Sigmoid colon (tissue), 7 donors: ENCODE data around the gene CAMK4. TPM values are rescaled to one million over a fixed set of nuclear protein-coding genes. Genes with fewer than 3 reads are reported as not detected.

Source experiments
- DNase-seq: peaks from one replicate; pipeline ENCODE4 v3.0.0-alpha.2; 2019
- H3K27ac ChIP-seq, 4 donors: fragments of 200-600 bp; sonication (generic); one replicate each; pipeline ENCODE4 v1.5.1; 2016 to 2019; ENCODE audit warnings: mild to moderate bottlenecking in 1 of 4
- H3K27me3 ChIP-seq, 3 donors: fragments of 200-600 bp; sonication (generic); one replicate each; pipeline ENCODE4 v1.5.1; 2019; ENCODE audit warnings: mild to moderate bottlenecking in 1 of 3
- H3K36me3 ChIP-seq, 4 donors: fragments of 200-600 bp; sonication (generic); one replicate each; pipeline ENCODE4 v1.5.1; 2016 to 2019
- H3K4me1 ChIP-seq, 4 donors: fragments of 200-600 bp; sonication (generic); one replicate each; pipeline ENCODE4 v1.5.1; 2017 to 2019
- H3K4me3 ChIP-seq, 4 donors: fragments of 200-600 bp; sonication (generic); one replicate each; pipeline ENCODE4 v1.5.1; 2017 to 2019; ENCODE audit warnings: mild to moderate bottlenecking in 2 of 4, moderate library complexity in 1 of 4
- H3K9me3 ChIP-seq, 4 donors: fragments of 200-600 bp in 3 of 4; sonication (generic) in 3 of 4; one replicate each; pipeline versions ENCODE4 v1.5.1 to v1.6.1; 2013 to 2019
- CTCF ChIP-seq, 4 experiments: fragments of 450-650 bp in 3 of 4; fragments of 200-600 bp in 1 of 4; IDR thresholded peaks; one replicate each; pipeline ENCODE4 v1.5.1; 2016 to 2019; ENCODE audit warnings: antibody characterized with exemption in 4 of 4, mild to moderate bottlenecking in 3 of 4, moderate library complexity in 2 of 4
- EP300 ChIP-seq, 4 donors: sonication (generic); formaldehyde crosslinking; IDR thresholded peaks; one replicate each; pipeline ENCODE4 v1.6.1; 2017; ENCODE audit warnings: antibody characterized with exemption in 4 of 4
- POLR2A ChIP-seq, 2 donors: fragments of 450-650 bp; IDR thresholded peaks; one replicate each; pipeline ENCODE4 v1.6.1; 2016; ENCODE audit warnings: antibody characterized with exemption in 2 of 2, mild to moderate bottlenecking in 2 of 2, moderate library complexity in 2 of 2
- POLR2AphosphoS5 ChIP-seq, 4 donors: sonication (generic); formaldehyde crosslinking; IDR thresholded peaks; one replicate each; pipeline ENCODE4 v1.6.1; 2017; ENCODE audit warnings: antibody characterized with exemption in 4 of 4
- WGBS, 2 donors: extraction: QIAGEN DNeasy Blood & Tissue Kit; methylation state at CpG; one replicate each; pipeline ENCODE4 v1.1.7; 2013; 5-methylcytosine and 5-hydroxymethylcytosine counted together
- intact Hi-C: fragments of 100-400 bp; cut with DNase I; formaldehyde crosslinking; loops from one replicate; pipeline ENCODE4 v1.15.1; 2023
- polyA plus RNA-seq, 3 donors: library from polyadenylated mRNA; stranded (reverse); fragments of 200-250 nt; gene quantifications; one replicate each; pipeline ENCODE4 v1.2.3, GENCODE V29; 2013
- total RNA-seq, 4 donors: library from RNA; depleted of rRNA; stranded (reverse); fragments of >200 nt; gene quantifications; one replicate each; pipeline ENCODE4 v1.1.0, GENCODE V29; 2016
- donor health status: healthy with polysubstance abuse.
- donor health status: Bipolar disorder and iron deficiency.
- donor health status: healthy.

CAMK4 gene
- total and polyA plus RNA-seq, 7 donors = 0.23 to 4.0 (median 2.3) TPM

GRCh38 chr5:111259636-111260035 is 35.5 kb downstream of the CAMK4 start:
- H3K4me3 ChIP-seq = no peak overlapping the region
- H3K27me3 ChIP-seq = no peaks in the 10 kb centered on the region
- H3K36me3 ChIP-seq = no peaks in the 10 kb centered on the region
- no peaks in the 10 kb centered on the region for H3K9me3 ChIP-seq
- intact Hi-C loops = no loop called here
- no peak for DNase-seq
- H3K27ac ChIP-seq = no peak overlapping the region
- 72 to 79% methylated on average over 3 of the region's 3 CpGs for WGBS, 2 donors
- TF ChIP-seq CTCF (IDR thresholded peaks at IDR 0.05) (no peak), POLR2A (IDR thresholded peaks at IDR 0.05) (no peak), EP300 (IDR thresholded peaks at IDR 0.05) (no peak), POLR2AphosphoS5 (IDR thresholded peaks at IDR 0.05) (no peak)
- H3K4me1 ChIP-seq = no peaks in the 10 kb centered on the region

GRCh38 chr5:111261610-111262009 is 37.4 kb downstream of the CAMK4 start:
- WGBS, 2 donors = 56 to 85% methylated on average over 1 of the region's 1 CpG
- Histone ChIP-seq H3K27me3 (no peaks in the 10 kb centered on the region), H3K4me1 (no peaks in the 10 kb centered on the region), H3K27ac (no peak overlapping the region), H3K9me3 (no peaks in the 10 kb centered on the region), H3K4me3 (no peak overlapping the region), H3K36me3 (no peaks in the 10 kb centered on the region)
- no peak for DNase-seq
- intact Hi-C loops = no loop called here
- TF ChIP-seq CTCF (IDR thresholded peaks at IDR 0.05) = no peak
- TF ChIP-seq EP300 (IDR thresholded peaks at IDR 0.05) = no peak
- TF ChIP-seq POLR2A (IDR thresholded peaks at IDR 0.05) = no peak
- TF ChIP-seq POLR2AphosphoS5 (IDR thresholded peaks at IDR 0.05) = no peak

- 51 to 54% methylated on average over 2 of the region's 2 CpGs for WGBS, 2 donors
- intact Hi-C loops = no loop called here
- H3K36me3 ChIP-seq = no peaks in the 10 kb centered on the region
Measured at GRCh38 chr5:111262153-111262552, 38.0 kb downstream of the CAMK4 start.

GRCh38 chr5:111262815-111263214 is 38.6 kb downstream of the CAMK4 start:
- TF ChIP-seq EP300 (IDR thresholded peaks at IDR 0.05) (no peak), CTCF (IDR thresholded peaks at IDR 0.05) (no peak), POLR2A (IDR thresholded peaks at IDR 0.05) (no peak), POLR2AphosphoS5 (IDR thresholded peaks at IDR 0.05) (no peak)
- H3K27ac ChIP-seq = no peak overlapping the region
- WGBS, 2 donors = 87 to 94% methylated on average over 1 of the region's 1 CpG
- intact Hi-C loops = no loop called here
- no peaks in the 10 kb centered on the region for H3K36me3 ChIP-seq
- no peak for DNase-seq
- no peaks in the 10 kb centered on the region for H3K9me3 ChIP-seq
- H3K4me3 ChIP-seq = no peak overlapping the region
- no peaks in the 10 kb centered on the region for H3K27me3 ChIP-seq
- H3K4me1 ChIP-seq = no peaks in the 10 kb centered on the region

More at GRCh38 chr5:111262153-111262552, 38.0 kb downstream of the CAMK4 start:
- H3K27ac ChIP-seq = no peak overlapping the region
- TF ChIP-seq CTCF (IDR thresholded peaks at IDR 0.05) (no peak), POLR2A (IDR thresholded peaks at IDR 0.05) (no peak), EP300 (IDR thresholded peaks at IDR 0.05) (no peak), POLR2AphosphoS5 (IDR thresholded peaks at IDR 0.05) (no peak)
- H3K9me3 ChIP-seq = no peaks in the 10 kb centered on the region
- no peak for DNase-seq
- no peak overlapping the region for H3K4me3 ChIP-seq
- no peaks in the 10 kb centered on the region for H3K4me1 ChIP-seq
- no peaks in the 10 kb centered on the region for H3K27me3 ChIP-seq

GRCh38 chr5:111266491-111266890 is 42.3 kb downstream of the CAMK4 start:
- no peak overlapping the region for H3K4me3 ChIP-seq

More at GRCh38 chr5:111266491-111266890, 42.3 kb downstream of the CAMK4 start:
- intact Hi-C loops = no loop called here
- Histone ChIP-seq H3K4me1 (no peaks in the 10 kb centered on the region), H3K36me3 (no peaks in the 10 kb centered on the region), H3K27me3 (no peaks in the 10 kb centered on the region), H3K9me3 (no peaks in the 10 kb centered on the region), H3K27ac (no peak overlapping the region)
- WGBS, 2 donors = 55 to 76% methylated on average over 2 of the region's 2 CpGs
- TF ChIP-seq CTCF (IDR thresholded peaks at IDR 0.05) = no peak
- no peak for TF ChIP-seq POLR2A (IDR thresholded peaks at IDR 0.05)
- no peak for TF ChIP-seq EP300 (IDR thresholded peaks at IDR 0.05)
- no peak for TF ChIP-seq POLR2AphosphoS5 (IDR thresholded peaks at IDR 0.05)
- DNase-seq = no peak
